HUES48 (cell line): Measurements from ENCODE around the gene PRUNE1.
A peak's percentile ranks its signal among the peaks of the same experiment; 100 is the strongest.

Experiments used
- H3K27ac ChIP-seq: one replicate; pipeline ENCODE4 v1.7.0; 2013; ENCODE audit warnings: low read depth, low read length, inconsistent platforms
- H3K27me3 ChIP-seq: 2 replicates; pipeline ENCODE4 v1.6.1; 2013; ENCODE audit warnings: mild to moderate bottlenecking, low read length; ENCODE audit not compliant: control insufficient read depth, insufficient read depth
- H3K36me3 ChIP-seq: 2 replicates; pipeline ENCODE4 v1.6.1; 2013; ENCODE audit warnings: low read length; ENCODE audit not compliant: control insufficient read depth, insufficient read depth
- H3K4me1 ChIP-seq: 2 replicates; pipeline ENCODE4 v1.6.1; 2013; ENCODE audit warnings: mild to moderate bottlenecking, low read length; ENCODE audit not compliant: control insufficient read depth, insufficient read depth
- H3K4me3 ChIP-seq: 2 replicates; pipeline ENCODE4 v1.5.1; 2013; ENCODE audit warnings: mild to moderate bottlenecking, low read depth, low read length
- H3K9ac ChIP-seq: 2 replicates; pipeline ENCODE4 v1.6.1; 2013; ENCODE audit warnings: mild to moderate bottlenecking, low read depth, low read length, moderate library complexity
- H3K9me3 ChIP-seq: 2 replicates; pipeline ENCODE4 v1.6.1; 2013; ENCODE audit warnings: low read length; ENCODE audit not compliant: control insufficient read depth, insufficient read depth

PRUNE1 gene, protein sequence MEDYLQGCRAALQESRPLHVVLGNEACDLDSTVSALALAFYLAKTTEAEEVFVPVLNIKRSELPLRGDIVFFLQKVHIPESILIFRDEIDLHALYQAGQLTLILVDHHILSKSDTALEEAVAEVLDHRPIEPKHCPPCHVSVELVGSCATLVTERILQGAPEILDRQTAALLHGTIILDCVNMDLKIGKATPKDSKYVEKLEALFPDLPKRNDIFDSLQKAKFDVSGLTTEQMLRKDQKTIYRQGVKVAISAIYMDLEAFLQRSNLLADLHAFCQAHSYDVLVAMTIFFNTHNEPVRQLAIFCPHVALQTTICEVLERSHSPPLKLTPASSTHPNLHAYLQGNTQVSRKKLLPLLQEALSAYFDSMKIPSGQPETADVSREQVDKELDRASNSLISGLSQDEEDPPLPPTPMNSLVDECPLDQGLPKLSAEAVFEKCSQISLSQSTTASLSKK

DNA sequence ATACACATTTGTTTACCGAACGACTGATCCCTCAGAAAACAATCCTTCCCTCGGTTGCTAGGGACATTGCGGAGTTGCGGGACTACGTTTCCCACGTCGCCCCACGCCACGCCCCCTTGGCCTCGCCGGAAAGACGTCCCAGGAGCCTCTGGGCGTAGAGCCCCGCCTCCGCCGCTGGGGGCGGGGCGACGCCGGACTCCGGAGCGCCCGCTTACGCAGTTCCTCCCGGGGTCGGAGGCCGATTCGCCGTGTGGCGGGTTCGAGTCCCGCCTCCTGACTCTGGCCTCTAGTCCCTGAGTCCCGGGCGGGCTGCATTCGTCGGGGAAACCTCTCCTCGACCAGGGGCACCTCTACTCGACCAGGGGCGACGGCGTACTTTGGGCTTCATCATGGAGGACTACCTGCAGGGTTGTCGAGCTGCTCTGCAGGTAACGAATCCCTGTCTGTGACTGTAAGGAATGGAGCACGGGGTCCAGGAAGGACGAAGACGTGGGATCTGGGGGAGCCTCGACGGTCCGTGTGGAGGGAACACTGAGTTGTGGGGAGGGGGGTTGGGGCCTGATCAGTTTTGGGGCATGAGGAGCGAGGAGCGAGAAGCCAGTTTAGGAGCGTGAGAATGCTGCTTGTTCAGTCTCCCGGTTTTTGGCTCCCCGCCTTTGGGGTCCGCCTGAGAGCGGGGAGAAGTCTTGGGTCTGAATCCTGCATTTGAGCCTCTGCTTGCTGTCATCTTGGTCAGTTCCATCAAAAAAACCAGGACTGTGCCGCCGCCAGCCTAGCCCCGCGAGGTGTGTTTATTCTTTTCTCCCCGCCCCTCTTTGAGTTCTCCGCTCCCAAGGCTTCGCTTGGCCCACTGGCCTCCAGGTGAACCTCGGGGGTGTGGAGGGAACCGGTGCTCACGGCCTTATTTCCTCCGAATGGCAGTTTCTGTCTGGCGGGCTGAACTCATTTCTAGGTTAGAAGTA, at the start of gene PRUNE1:
Gene PRUNE1, plus strand, starts transcription at position 206 of the 962 bp plus-strand sequence. Its CDS starts 184 bp downstream, at position 390.
- Histone ChIP-seq H3K27me3 (no peaks in the 10 kb centered on the region), H3K27ac (peak within 1 kb of the TSS; percentile 88), H3K9me3 (no peaks in the 10 kb centered on the region), H3K4me1 (peaks cover 22% of the 10 kb centered on the region), H3K36me3 (no peaks in the 10 kb centered on the region; the same call in 1 of the 2 replicates), H3K9ac (peak within 1 kb of the TSS; percentile 66), H3K4me3 (peak within 1 kb of the TSS; percentile 80)

DNA sequence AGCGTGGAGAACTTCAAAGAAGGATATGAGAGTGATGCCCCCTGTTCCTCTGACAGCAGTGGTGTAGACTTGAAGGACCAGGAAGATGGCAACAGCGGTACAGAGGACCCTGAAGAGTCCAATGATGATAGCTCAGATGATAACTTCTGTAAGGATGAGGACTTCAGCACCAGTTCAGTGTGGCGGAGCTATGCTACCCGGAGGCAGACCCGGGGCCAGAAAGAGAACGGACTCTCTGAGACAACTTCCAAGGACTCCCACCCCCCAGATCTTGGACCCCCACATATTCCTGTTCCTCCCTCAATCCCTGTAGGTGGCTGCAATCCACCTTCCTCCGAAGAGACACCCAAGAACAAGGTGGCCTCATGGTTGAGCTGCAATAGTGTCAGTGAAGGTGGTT, 47.6 kb upstream of the PRUNE1 start:
- Histone ChIP-seq H3K27me3 (no peaks in the 10 kb centered on the region), H3K27ac (no peak overlapping the region), H3K36me3 (peaks cover 91% of the 10 kb centered on the region), H3K9ac (no peak overlapping the region), H3K4me1 (no peaks in the 10 kb centered on the region), H3K4me3 (no peak overlapping the region), H3K9me3 (no peaks in the 10 kb centered on the region)

DNA sequence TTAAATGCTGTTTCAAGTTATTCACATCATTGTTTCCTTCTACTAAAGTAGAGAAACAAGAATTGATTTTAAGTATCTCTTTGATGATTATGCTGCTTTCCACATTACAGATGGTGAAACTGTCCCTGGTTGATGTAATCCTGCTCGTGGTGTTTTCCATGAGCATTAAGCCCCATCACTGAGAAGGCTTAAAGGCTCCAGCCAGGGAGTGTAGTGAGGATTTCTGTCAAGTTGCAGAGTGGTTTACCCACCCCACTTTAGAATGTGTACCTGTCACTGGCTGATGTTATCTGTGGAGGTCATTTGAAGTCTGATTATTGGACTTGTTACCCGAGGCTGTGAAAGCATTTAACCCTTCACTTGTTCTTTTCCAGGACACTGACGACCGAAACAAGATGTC, 46.5 kb upstream of the PRUNE1 start:
- Histone ChIP-seq H3K36me3 (peaks cover 94% of the 10 kb centered on the region), H3K9me3 (no peaks in the 10 kb centered on the region), H3K4me3 (no peak overlapping the region), H3K4me1 (no peaks in the 10 kb centered on the region), H3K9ac (no peak overlapping the region), H3K27me3 (no peaks in the 10 kb centered on the region), H3K27ac (no peak overlapping the region)

DNA sequence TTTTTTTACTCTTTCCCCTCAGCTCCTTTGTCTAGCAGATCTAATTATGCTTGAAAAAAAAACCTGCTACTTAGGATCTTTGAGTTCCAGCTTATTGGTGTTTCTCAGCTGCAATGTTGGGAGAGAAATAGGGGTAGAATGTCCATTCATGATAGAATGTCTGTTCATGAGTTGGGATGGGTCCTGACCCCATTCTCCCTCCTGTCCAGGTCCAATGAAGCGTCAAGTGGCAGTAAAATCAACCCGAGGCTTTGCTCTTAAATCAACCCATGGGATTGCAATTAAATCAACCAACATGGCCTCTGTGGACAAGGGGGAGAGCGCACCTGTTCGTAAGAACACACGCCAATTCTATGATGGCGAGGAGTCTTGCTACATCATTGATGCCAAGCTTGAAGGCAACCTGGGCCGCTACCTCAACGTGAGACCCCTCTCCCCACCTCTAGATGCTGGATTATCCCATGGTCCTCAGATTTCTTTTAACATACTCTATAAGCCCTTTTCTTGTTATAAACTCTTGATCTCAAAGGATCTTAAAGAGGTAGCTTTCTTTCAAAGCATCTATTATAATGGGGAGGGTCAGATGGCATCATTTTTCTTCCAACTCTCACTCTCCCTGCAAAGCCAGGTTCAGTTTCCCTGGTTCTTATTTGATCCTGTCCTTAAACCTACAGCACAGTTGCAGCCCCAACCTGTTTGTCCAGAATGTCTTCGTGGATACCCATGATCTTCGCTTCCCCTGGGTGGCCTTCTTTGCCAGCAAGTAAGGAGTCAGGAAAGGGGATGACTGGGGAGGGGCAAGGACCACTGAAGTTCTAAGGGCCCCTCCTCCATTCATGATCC, 44.7 kb upstream of the PRUNE1 start:
- Histone ChIP-seq H3K27ac (no peak overlapping the region), H3K27me3 (no peaks in the 10 kb centered on the region), H3K4me3 (no peak overlapping the region), H3K9ac (no peak overlapping the region), H3K4me1 (no peaks in the 10 kb centered on the region), H3K9me3 (no peaks in the 10 kb centered on the region), H3K36me3 (peaks cover 97% of the 10 kb centered on the region)

DNA sequence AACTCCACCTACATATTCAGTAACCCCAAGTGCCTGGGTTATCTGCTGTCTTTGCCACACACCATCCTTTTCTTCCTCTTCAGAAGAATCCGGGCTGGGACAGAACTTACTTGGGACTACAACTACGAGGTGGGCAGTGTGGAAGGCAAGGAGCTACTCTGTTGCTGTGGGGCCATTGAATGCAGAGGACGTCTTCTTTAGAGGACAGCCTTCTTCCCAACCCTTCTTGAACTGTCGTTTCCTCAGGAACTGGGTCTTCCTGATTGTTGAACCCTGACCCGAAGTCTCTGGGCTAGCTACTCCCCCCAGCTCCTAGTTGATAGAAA, 44.1 kb upstream of the PRUNE1 start:
- Histone ChIP-seq H3K36me3 (peaks cover 97% of the 10 kb centered on the region), H3K27me3 (no peaks in the 10 kb centered on the region), H3K27ac (no peak overlapping the region), H3K9ac (no peak overlapping the region), H3K4me3 (no peak overlapping the region), H3K4me1 (no peaks in the 10 kb centered on the region), H3K9me3 (no peaks in the 10 kb centered on the region)

DNA sequence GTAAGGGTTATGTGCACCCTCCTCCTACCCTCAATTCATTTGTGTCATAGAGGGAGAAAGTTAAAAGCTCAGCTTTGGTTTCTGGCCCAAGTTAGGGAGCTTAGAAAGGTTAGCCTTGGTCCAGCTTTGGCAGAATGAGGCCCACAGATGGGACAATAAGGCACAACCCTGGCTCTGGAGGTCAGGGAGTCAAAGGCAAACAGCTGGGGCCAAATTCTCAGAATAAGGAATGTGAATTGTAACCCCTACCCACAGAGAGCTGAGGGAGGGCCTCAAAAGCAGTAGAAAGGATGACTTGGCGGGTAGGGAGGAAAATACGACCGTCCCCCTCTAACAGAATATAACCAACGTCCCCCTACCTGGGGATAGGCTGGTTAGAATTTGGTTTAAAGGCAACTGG, 42.6 kb upstream of the PRUNE1 start:
- peaks cover 1% of the 10 kb centered on the region for H3K4me1 ChIP-seq
- no peak overlapping the region for H3K27ac ChIP-seq
- peaks cover 86% of the 10 kb centered on the region for H3K36me3 ChIP-seq
- H3K27me3 ChIP-seq = no peaks in the 10 kb centered on the region
- H3K4me3 ChIP-seq = no peak overlapping the region
- no peak overlapping the region for H3K9ac ChIP-seq
- no peaks in the 10 kb centered on the region for H3K9me3 ChIP-seq

DNA sequence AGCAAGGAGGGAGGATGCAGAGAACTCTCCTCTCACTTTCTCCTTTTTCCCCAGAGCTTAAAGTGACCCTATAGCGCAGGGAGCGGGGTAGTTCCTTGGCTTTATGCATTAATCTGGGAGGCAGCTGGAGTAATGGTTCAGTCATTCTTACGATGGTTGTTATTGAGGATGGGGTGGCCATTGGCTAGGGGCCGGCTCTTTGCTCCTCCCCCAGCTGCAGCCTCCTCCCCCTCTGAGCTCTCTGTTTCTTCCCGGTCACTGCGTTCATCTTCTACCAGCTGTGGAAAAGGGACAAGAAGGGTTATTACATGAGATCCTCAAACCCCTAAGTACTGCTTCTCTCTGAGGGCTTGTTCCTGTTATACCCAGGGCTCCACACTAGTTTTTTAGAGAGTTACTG, 42.2 kb upstream of the PRUNE1 start:
- H3K4me1 ChIP-seq = peaks cover 5% of the 10 kb centered on the region
- no peak overlapping the region for H3K9ac ChIP-seq
- no peaks in the 10 kb centered on the region for H3K9me3 ChIP-seq
- no peak overlapping the region for H3K27ac ChIP-seq
- no peaks in the 10 kb centered on the region for H3K27me3 ChIP-seq
- no peak overlapping the region for H3K4me3 ChIP-seq
- peaks cover 82% of the 10 kb centered on the region for H3K36me3 ChIP-seq

DNA sequence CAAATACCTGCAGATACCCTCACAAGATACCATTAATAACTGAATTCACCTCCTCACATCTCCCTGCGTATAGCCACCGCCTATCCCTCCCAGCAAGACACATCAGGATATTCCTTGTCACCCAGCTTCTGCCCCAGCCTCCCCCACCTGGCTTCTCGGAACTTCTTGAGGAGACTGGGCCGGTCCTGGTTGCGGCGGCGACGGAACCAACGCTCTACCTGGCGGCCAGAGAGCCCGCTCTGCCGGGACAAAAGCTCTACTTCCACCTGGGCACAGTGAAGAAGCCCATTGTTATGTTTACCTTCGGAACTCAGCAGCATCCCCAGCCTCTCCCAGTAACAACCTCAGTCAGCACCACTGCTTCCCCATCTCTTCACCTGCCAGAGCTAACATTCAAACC, 40.3 kb upstream of the PRUNE1 start:
- Histone ChIP-seq H3K9me3 (no peaks in the 10 kb centered on the region), H3K27ac (no peak overlapping the region), H3K27me3 (no peaks in the 10 kb centered on the region), H3K4me3 (no peak overlapping the region), H3K9ac (no peak overlapping the region), H3K36me3 (peaks cover 62% of the 10 kb centered on the region), H3K4me1 (peaks cover 25% of the 10 kb centered on the region)

DNA sequence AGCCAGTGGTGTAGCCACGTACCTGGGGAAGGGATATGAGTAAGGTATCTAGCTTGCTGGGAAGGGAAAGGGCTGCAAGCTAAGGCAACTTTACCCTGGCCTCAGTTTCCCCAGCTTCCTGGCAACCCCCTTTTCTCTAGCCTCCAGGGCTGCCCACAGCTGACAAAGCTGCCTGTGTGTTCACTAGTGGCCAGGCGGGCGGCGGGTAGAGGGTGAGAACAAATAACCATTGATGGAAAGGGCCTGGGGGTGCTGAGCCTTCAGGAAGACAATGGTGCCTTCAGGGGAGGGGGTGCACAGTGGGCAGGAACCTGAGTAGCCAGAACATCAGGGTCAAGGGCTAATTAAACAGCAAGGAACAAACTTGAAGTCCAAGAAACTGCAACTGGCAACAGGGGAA, 39.8 kb upstream of the PRUNE1 start:
- peaks cover 57% of the 10 kb centered on the region for H3K36me3 ChIP-seq
- no peak overlapping the region for H3K9ac ChIP-seq
- no peak overlapping the region for H3K27ac ChIP-seq
- H3K27me3 ChIP-seq = no peaks in the 10 kb centered on the region
- H3K4me3 ChIP-seq = no peak overlapping the region
- peaks cover 30% of the 10 kb centered on the region for H3K4me1 ChIP-seq
- H3K9me3 ChIP-seq = no peaks in the 10 kb centered on the region

DNA sequence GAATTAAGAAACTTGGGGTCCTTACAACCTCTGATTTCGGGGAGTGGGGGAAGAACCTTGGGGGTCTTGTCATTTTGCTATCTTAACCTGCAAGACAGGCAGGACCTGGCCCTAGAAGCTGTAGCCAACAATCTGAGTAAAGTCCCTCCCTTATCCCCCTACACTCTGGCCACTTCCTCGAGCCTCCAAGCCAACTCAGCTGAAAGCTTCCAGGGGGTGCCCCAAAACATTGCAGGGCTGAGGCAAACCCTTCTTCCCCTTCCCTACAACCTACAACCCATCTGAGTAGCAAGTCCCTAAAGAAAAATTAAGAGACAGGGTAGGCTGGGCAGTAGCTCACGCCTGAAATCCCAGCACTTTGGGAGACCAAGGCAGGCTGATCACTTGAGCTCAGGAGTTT, 38.6 kb upstream of the PRUNE1 start:
- peaks cover 45% of the 10 kb centered on the region for H3K36me3 ChIP-seq
- H3K9me3 ChIP-seq = no peaks in the 10 kb centered on the region
- no peaks in the 10 kb centered on the region for H3K27me3 ChIP-seq
- H3K4me1 ChIP-seq = peaks cover 31% of the 10 kb centered on the region
- H3K4me3 ChIP-seq = no peak overlapping the region
- H3K9ac ChIP-seq = no peak overlapping the region
- H3K27ac ChIP-seq = no peak overlapping the region
